Measurements from ENCODE around the gene GRIK5.

GRIK5 gene

DNA sequence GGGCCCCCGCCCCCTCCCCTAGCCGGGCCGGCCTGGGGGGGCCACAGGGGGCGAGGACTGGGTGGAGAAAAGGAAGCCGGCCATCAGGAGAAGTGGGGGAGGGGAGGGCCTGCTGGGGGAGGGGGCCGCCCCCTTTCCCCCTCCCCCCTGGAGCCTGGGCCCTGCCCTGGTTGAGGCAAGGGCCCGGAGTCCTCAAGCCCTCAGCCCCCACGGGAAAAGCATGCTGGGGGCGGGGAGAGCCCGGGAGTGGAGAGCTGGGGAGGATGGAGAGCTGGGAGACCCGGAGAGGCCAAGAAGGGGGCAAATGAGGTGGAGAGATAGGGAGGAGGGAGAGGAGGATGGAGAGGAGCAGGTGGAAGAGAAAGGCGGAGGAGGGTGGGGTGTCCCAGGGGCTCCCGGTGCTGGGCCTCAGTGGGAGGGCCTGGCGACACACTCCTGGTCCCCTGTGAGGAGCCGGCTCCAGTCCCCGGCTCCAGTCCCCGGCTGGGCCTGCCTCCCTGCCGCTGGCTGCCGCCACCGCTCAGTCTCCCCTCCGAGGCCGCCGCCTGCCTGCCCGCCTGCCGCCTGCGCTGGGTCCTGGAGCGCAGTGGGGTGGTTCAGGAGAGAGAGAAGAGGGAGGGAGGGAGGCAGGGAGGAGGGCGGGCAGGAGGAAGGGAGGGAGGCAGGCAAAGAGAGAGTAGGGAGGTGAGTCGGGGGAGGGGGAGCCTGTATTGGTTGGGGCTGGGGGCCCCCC is at the start of gene GRIK5:
TSS of gene GRIK5 (minus strand) at position 588 of the 733 bp plus-strand sequence. CDS start 4,436 bp downstream, outside the sequence.
- no peaks in the 10 kb centered on the region for H3K9me3 ChIP-seq (ENCODE audit: control insufficient read depth, insufficient read depth, low read length)
- peaks cover 5% of the 10 kb centered on the region for H3K4me1 ChIP-seq (ENCODE audit: insufficient read depth, low read length)
- peak within 1 kb of the TSS; percentile 67 for H3K9ac ChIP-seq (ENCODE audit: low read depth, low read length)
- no peaks in the 10 kb centered on the region; the same call in 1 of the 2 replicates for H3K36me3 ChIP-seq (ENCODE audit: insufficient read depth, low read length)

DNA sequence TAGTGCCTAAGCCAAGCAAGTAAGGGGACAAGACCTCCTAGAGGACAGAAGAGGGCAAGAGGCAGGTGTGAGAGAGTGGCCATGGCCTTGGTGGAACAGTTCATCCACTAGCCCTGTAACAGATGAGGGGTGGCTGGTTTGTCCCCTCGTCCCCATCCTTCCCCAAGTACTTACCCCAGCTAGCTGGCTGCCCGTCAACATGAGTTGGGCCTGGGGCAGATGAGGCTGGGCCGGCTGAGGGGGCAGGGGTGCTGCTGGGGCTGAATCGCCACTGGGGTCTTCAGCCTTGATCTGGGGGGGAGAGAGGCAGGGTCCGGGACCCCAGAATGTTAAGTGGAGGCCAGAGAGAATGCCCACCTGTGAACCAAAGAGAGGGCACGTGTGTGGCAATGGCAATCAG is 47.1 kb upstream of the GRIK5 start:
- Histone ChIP-seq H3K36me3 (ENCODE audit: insufficient read depth, low read length) (no peaks in the 10 kb centered on the region), H3K9me3 (ENCODE audit: control insufficient read depth, insufficient read depth, low read length) (no peaks in the 10 kb centered on the region), H3K4me1 (ENCODE audit: insufficient read depth, low read length) (peaks cover 40% of the 10 kb centered on the region), H3K9ac (ENCODE audit: low read depth, low read length) (no peak overlapping the region)

GRCh38 chr19:42116308-42117075 is 46.5 kb upstream of the GRIK5 start:
- Histone ChIP-seq H3K36me3 (ENCODE audit: insufficient read depth, low read length) (no peaks in the 10 kb centered on the region), H3K9me3 (ENCODE audit: control insufficient read depth, insufficient read depth, low read length) (no peaks in the 10 kb centered on the region), H3K9ac (ENCODE audit: low read depth, low read length) (no peak overlapping the region), H3K4me1 (ENCODE audit: insufficient read depth, low read length) (peaks cover 40% of the 10 kb centered on the region)

GRCh38 chr19:42115705-42116104 is 45.7 kb upstream of the GRIK5 start:
- H3K9me3 ChIP-seq (ENCODE audit: control insufficient read depth, insufficient read depth, low read length), result no peaks in the 10 kb centered on the region
- H3K9ac ChIP-seq (ENCODE audit: low read depth, low read length), result no peak overlapping the region
- H3K36me3 ChIP-seq (ENCODE audit: insufficient read depth, low read length), result no peaks in the 10 kb centered on the region
- peaks cover 32% of the 10 kb centered on the region for H3K4me1 ChIP-seq (ENCODE audit: insufficient read depth, low read length)

DNA sequence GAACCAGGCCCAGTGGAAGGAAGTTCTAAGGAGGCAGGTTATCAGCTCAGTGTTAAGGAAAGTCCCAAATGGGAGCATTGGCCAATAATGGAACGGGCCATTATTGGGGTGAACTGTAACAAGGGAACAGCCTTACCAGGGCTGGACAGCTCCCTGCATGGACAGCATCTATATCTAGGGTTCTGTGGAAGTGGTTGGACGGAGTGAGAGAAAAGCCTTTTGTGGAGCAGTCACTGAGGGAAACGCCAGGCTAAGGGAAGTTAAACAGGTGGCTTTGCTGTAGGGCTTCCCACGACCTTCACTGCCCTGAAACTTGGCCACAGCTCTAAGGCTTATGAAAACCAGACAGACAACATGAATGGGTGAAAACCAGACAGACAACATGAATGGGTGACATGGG is 45.2 kb upstream of the GRIK5 start:
- H3K36me3 ChIP-seq (ENCODE audit: insufficient read depth, low read length), result no peaks in the 10 kb centered on the region
- peaks cover 30% of the 10 kb centered on the region for H3K4me1 ChIP-seq (ENCODE audit: insufficient read depth, low read length)
- H3K9ac ChIP-seq (ENCODE audit: low read depth, low read length), result no peak overlapping the region
- H3K9me3 ChIP-seq (ENCODE audit: control insufficient read depth, insufficient read depth, low read length), result no peaks in the 10 kb centered on the region

DNA sequence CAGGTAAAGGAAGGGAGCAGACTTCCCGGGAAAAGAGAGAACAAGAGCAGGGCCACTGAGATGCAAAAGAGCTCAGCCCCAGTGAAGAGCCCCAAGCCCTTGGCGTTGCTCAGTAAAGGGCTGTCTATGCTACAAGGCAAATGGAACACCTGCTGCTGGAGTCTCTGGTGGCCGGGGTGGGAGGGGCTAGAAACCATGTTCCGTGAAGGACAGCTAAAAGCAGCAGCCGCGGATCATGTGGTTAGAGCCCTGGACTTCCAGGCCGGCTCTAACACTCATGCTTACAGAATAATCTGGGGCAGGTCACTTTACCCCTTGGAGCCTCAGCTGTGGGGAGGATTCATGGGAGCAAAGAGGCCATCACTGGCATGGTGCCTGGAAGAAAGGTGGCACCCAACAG is 44.4 kb upstream of the GRIK5 start:
- H3K9ac ChIP-seq (ENCODE audit: low read depth, low read length), result no peak overlapping the region
- H3K4me1 ChIP-seq (ENCODE audit: insufficient read depth, low read length), result peaks cover 30% of the 10 kb centered on the region
- H3K36me3 ChIP-seq (ENCODE audit: insufficient read depth, low read length), result no peaks in the 10 kb centered on the region
- no peaks in the 10 kb centered on the region for H3K9me3 ChIP-seq (ENCODE audit: control insufficient read depth, insufficient read depth, low read length)

DNA sequence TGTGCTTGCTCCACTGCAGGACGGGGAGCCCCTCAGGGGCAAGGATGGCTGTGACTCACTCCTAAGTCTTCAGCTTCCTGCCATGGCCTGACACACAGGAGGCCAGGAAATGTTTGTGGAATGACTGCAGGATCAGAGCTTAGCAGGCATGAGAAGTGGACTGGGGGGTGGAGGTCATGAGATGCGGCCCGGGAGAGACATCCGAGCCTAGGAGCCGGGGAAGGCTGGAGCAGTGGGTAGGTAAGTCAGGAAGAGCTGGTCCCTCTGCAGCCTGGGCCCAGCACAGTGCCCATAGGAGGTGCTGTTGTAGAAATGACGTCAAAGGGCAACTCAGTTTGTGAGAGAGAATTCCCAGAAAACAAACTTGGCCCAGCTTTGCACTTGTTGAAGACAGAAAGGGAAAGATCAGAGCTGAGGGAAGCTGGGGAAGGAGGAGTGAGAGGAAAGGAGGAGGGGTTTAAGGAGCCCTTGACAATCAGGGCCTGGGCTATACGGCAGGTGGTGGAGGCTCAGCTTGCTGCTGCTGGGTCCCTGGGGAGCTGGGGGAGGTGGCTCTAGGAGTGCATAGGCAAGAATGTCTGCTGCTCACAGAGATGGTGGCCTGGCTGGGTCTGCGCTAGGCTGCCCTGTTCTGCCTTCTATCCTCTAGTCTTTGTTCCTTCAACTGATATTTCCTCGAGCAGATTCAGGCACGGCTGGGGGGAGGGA is 43.8 kb upstream of the GRIK5 start:
- H3K9ac ChIP-seq (ENCODE audit: low read depth, low read length), result no peak overlapping the region
- H3K36me3 ChIP-seq (ENCODE audit: insufficient read depth, low read length), result no peaks in the 10 kb centered on the region
- peaks cover 35% of the 10 kb centered on the region for H3K4me1 ChIP-seq (ENCODE audit: insufficient read depth, low read length)
- no peaks in the 10 kb centered on the region for H3K9me3 ChIP-seq (ENCODE audit: control insufficient read depth, insufficient read depth, low read length)

DNA sequence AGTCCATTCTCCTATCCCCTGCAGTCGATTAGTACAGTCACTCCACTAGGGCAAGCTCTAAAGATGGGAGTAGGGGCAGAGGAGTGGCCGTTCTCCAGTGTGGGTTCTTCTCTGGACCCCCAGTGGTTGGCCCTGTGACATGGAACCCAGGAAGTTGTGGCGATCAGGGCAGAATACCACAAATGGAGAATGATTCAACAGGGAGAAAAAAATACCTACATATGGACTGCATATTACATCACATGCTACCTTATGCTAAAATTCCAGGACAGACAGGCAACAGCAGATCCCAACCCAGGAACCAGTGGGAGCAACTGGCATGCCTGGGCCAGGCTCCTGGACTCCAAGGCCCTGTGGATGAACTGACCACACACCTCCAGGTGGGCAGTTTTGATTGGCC is 41.8 kb upstream of the GRIK5 start:
- peaks cover 37% of the 10 kb centered on the region for H3K4me1 ChIP-seq (ENCODE audit: insufficient read depth, low read length)
- no peaks in the 10 kb centered on the region for H3K36me3 ChIP-seq (ENCODE audit: insufficient read depth, low read length)
- H3K9me3 ChIP-seq (ENCODE audit: control insufficient read depth, insufficient read depth, low read length), result no peaks in the 10 kb centered on the region
- no peak overlapping the region for H3K9ac ChIP-seq (ENCODE audit: low read depth, low read length)

DNA sequence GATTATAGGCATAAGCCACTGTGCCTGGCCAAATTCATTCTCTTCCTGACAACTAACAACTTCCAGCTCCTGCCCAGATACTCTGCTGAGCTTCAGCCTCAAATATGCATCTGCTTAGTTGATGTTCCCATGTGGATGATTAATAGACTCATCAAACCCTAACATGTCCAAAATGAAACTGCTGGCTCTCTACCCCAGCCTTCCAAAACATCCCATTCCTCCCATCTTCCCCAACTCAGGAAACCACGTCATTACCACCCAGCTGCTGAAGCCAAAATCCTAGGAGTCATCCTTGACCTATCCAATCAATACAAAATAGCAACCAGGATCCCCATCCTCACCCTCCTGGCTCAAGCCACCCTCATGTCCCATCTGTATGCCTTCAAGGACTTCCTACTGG is 41.4 kb upstream of the GRIK5 start:
- no peaks in the 10 kb centered on the region for H3K9me3 ChIP-seq (ENCODE audit: control insufficient read depth, insufficient read depth, low read length)
- no peaks in the 10 kb centered on the region for H3K36me3 ChIP-seq (ENCODE audit: insufficient read depth, low read length)
- peaks cover 37% of the 10 kb centered on the region for H3K4me1 ChIP-seq (ENCODE audit: insufficient read depth, low read length)
- H3K9ac ChIP-seq (ENCODE audit: low read depth, low read length), result no peak overlapping the region

DNA sequence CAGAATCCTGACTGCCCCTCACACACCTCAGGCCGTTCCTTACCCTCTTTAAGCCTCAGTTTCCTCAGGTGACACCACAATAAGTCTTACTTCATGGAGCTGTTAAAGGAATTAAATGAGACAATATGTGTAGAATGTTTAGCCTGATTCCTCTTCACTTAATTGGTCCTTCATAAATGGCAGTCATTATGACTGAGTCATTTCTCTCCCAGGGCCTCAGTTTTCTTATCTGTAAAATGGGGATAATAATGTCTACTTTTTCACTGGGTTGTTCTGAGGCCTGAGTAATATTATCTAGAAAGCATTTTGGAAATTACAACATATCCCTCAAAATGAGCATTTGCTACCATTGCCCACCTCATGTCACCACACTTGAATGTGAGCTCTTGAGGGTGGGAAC is 40.7 kb upstream of the GRIK5 start:
- H3K9me3 ChIP-seq (ENCODE audit: control insufficient read depth, insufficient read depth, low read length), result no peaks in the 10 kb centered on the region
- no peak overlapping the region for H3K9ac ChIP-seq (ENCODE audit: low read depth, low read length)
- peaks cover 37% of the 10 kb centered on the region for H3K4me1 ChIP-seq (ENCODE audit: insufficient read depth, low read length)
- no peaks in the 10 kb centered on the region for H3K36me3 ChIP-seq (ENCODE audit: insufficient read depth, low read length)

DNA sequence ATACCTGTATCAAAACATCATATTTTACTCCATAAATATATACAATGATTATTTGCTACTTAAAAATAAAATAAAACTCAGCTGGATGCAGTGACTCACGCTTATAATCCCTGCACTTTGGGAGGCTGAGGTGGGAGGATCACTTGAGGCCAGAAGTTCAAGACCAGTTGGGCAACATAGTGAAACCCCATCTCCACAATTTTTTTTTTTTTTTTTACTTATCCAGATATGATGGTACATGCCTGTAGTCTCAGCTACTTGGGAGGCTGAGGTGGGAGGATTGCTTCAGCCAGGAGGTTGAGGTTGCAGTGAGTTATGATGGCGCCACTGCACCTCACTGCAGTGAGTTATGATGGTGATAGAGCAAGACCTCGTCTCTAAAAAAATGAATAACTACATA is 39.9 kb upstream of the GRIK5 start:
- H3K4me1 ChIP-seq (ENCODE audit: insufficient read depth, low read length), result peaks cover 33% of the 10 kb centered on the region

GRCh38 chr19:42108527-42109389 is 38.8 kb upstream of the GRIK5 start:
- H3K4me1 ChIP-seq (ENCODE audit: insufficient read depth, low read length), result peaks cover 25% of the 10 kb centered on the region
- H3K9me3 ChIP-seq (ENCODE audit: control insufficient read depth, insufficient read depth, low read length), result no peaks in the 10 kb centered on the region
- H3K36me3 ChIP-seq (ENCODE audit: insufficient read depth, low read length), result no peaks in the 10 kb centered on the region
- no peak overlapping the region for H3K9ac ChIP-seq (ENCODE audit: low read depth, low read length)

More for the DNA sequence above, 39.9 kb upstream of the GRIK5 start:
- Histone ChIP-seq H3K36me3 (ENCODE audit: insufficient read depth, low read length) (no peaks in the 10 kb centered on the region), H3K9me3 (ENCODE audit: control insufficient read depth, insufficient read depth, low read length) (no peaks in the 10 kb centered on the region), H3K9ac (ENCODE audit: low read depth, low read length) (no peak overlapping the region)

- no peaks in the 10 kb centered on the region for H3K9me3 ChIP-seq (ENCODE audit: control insufficient read depth, insufficient read depth, low read length)
- no peaks in the 10 kb centered on the region for H3K36me3 ChIP-seq (ENCODE audit: insufficient read depth, low read length)
- H3K9ac ChIP-seq (ENCODE audit: low read depth, low read length), result no peak overlapping the region
- H3K4me1 ChIP-seq (ENCODE audit: insufficient read depth, low read length), result peaks cover 8% of the 10 kb centered on the region
These were observed 35.4 kb upstream of the GRIK5 start for GRCh38 chr19:42105368-42105767.

DNA sequence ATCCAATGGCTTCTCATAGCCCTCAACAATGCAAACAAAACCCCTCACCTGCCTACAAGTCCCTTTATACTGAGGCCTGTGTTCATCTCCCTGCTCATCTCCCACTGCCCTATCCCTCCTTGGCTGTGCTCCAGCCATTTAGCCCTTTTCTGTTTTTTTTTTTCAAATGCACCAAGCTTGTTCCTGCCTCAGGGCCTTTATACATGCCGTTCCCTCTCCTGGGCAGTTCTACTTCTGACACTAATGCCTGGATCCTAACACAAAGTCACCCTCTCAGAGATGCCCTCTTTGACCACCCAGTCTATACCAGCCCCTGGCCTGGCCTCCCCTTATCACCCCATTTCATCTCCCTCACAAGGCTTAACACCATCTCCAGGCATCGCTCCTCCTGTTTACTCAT is 32.9 kb upstream of the GRIK5 start:
- H3K36me3 ChIP-seq (ENCODE audit: insufficient read depth, low read length), result no peaks in the 10 kb centered on the region

More for the DNA sequence above, 32.9 kb upstream of the GRIK5 start:
- Histone ChIP-seq H3K9ac (ENCODE audit: low read depth, low read length) (no peak overlapping the region), H3K4me1 (ENCODE audit: insufficient read depth, low read length) (0 out of 2 replicates have a peak, but pooled peaks cover 7% of the 10 kb centered on the region), H3K9me3 (ENCODE audit: control insufficient read depth, insufficient read depth, low read length) (no peaks in the 10 kb centered on the region)

All from ES-I3 (cell line).